HG03045 (cell line): ENCODE data around the gene FIBP.

Experiments used
- ATAC-seq: cut with Tn5 transposase; IDR thresholded peaks from one replicate; pipeline ENCODE4 v1.9.1; 2021; ENCODE audit warnings: mild to moderate bottlenecking, moderate library complexity; ENCODE audit not compliant: unreplicated experiment

The FIBP gene

DNA sequence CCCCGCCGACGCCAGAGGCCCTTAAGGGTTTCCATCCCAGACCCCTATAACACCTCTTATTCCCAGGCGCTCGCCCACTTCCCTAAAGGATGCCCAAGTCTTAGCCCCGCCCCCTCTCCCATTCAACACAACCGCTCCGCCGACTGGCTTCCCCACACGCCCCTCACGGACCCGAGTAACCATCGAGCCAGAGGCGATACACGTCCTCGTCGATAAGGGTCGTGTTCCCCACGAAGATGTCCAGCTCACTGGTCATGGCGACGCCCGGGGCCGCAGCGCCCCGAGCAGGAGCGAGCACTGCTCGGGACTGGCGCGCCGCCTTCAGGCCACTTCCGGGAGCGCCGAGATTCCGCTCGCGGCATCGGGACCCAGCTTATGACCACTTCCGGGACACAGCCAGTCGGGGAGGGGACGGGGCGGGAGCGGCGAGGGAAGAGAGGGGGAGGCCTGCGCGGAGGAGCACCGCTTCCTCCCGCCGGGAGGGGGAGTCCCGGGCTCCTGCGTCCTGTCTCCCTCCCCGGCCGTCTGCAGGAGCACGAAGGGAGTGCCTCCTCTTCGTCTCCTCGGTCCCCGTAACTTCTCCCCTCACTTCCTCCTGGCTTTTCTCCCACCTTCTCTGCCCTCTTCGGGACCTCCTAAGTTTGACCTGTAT lies at the start of gene FIBP:
TSS of gene FIBP (minus strand) at position 309 of the 652 bp plus-strand sequence. CDS start at position 256, 53 bp downstream.
- peak; percentile 48 for ATAC-seq

DNA sequence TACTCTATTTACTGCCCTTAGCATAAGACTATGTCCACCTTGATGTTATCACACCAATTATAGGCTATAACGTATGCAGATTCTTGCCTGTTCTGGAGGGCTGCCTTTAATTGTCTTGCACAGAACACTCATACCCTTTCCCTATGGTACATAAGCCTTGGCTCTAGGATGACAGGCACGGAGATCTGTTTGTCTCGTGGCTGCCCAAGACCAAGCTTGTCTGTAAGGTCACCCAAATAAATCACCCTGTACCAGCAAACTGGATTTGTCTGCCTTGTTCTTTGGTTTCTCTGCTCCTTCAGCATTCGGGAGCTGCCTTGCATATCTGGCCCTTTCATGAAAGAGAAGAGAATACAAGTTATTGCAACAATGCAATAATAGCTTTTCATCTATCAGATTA lies 49.5 kb upstream of the FIBP start:
- no peak for ATAC-seq

DNA sequence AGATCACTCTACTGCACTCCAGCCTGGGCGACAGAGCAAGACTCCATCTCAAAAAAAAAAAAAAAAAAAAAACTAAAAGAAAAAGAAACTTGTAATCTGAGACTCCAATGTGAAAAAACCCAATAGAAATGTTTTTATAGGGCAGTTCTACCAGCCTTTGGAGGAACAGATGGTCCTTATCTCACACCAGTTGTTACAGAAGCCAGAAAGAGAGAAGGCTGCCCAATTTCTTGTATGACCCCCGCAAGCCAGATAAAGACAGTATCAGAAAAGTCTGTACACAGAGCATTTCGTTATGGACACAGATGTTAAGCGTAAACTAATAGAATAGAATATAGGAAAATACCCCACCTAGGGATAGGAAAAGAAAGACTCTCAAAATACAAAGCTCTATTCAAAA lies 45.7 kb upstream of the FIBP start:
- ATAC-seq, result no peak

DNA sequence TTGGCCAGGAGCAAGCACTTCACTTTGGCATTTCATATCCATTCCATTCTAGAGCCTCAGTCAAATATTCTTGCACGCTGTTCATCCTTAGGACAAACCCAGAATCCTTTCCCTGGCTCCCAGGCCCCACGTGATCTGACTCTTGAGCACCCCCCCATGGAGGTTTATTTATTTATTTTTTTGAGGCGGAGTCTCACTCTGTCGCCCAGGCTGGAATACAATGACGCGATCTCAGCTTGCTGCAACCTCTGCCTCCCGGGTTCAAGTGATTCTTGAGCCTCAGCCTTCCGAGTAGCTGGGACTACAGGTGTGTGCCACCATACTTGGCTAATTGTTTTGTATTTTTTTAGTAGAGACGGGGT lies 44.3 kb upstream of the FIBP start:
- ATAC-seq, result no peak

DNA sequence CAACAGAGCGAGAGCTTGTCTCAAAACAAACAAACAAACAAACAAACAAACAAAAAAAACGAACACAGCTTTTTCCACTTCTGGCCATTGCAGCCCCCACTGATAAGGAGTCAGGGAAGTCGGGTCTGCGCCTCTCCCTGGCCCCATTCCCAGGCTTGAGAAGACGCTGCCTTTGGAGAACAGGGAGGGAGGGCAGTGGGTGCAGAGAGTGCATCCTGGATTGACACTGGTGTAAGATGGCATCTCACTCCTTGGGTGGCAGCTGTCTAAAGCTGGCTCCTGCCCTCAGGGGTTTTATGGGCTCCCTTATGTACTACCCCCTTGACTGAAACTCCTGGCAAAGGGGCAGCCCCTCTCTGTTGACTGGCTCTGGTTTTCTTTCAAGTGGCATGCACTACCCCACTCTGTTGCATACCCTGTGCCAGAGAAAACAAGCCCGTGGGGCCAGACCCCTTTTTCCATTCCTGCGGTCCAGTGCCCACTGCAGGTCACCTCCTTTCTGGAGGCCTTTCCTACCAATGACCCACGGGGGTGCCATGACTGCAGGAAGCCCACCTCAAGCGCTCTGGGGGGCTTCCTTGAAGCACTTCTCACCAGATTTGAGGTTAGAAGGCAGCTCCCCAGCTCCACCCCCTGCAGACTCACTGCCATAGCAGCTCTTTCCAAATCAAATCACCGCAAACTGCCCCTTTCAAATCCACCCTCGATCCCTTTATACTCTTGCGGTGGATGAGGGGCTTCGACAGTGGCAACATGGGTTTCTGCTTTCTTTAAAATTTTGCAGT lies 43.7 kb upstream of the FIBP start:
- no peak for ATAC-seq

DNA sequence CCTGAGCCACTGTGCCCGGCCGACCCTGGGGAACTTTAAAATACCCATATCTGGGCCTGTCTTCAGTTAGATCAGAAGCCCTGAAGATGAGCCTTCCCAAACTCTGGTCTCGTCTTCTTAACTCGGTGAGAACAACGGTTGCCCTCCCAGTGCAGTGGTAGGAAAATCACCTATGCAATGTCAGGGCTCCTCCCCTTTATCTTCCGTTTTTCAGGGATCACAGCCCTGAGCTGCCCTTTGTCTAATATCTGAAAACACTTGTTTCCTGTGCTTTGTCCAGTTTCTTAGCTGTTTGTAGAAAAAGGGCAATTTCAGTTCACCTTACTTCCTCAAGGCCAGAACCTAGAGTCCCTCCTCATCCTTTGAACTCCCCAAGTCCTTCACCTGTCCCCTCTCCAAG lies 40.4 kb upstream of the FIBP start:
- no peak for ATAC-seq

DNA sequence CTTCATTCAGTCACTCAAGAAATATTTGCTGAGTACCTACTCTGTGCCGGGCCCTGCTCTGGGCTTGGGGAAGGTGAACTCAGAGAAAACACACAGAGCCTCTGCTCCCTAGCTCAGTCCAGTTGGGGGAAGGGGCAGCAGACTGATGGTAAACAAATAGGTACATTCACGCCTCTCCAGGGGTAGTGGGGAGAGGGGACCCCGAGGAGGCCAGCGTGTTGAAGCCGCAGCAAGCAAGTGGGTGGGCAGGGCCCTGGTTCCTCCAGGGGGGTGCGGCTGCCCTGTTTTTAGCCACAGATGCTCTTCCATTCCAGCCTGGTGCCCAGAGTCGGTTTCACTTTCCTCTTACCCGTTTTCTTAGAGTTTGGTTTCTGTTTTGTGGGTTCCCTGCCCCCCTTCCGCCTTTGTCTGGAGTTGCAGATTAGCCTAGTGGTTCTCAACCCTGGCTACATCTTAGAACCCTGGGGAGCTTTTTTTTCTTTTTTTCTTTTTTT lies 39.7 kb upstream of the FIBP start:
- peak; percentile 65 for ATAC-seq

DNA sequence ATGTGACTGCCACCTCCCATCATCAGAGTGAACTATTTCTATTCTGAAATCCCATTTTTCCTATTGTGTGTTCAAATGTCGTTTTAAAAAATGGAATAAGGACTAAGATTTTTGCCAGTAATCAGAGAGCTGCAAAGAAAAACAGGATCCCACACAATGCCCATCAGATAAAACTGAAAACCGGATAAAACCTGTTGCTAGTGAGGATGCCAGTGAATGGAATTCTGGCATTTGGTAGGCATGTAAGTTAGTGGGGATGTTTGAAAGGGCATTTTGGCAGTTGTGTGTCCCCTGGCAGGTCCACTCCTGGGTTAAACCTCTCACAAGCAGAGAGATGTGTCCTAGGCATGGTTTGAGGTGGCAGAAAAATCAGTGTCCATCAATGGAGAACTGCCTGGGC lies 37.1 kb upstream of the FIBP start:
- ATAC-seq, result no peak

DNA sequence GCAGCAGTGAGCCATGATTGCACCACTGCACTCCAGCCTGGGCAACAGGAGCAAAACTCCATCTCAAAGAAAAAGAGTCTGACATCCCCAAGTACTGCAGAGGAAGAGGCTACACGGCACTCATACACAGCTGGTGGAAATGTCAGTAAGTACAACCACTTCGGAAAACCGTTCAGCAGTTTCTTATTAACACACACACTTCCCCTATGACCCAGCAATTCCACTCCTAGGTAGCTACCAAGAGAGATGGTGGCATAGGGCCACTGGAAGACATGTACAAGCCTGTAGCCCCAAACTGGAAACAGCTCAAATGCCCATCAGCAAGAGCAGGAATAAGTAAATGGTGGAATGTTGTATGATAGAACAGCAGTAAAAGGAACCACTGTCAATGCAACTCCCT lies 34.3 kb upstream of the FIBP start:
- ATAC-seq, result no peak

DNA sequence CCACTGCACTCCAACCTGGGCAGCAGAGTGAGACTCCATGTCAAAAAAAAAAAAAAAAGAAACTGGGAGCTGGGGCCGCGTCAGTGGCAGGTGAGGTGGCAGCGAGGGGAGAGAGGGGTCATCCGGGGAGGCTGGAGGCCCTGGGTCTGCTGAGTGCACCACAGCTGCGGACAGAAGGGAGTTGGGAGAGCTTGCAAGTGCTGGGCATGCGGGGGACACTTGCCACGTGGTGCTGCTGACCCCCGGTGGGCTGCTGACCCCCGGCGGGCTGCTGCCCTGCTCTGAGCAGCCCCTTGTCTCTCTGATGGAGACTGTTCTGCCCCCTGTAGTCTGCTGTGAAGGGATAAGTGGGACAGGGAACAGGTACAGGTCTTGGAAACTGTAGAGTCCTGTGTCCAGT lies 33.6 kb upstream of the FIBP start:
- no peak for ATAC-seq

DNA sequence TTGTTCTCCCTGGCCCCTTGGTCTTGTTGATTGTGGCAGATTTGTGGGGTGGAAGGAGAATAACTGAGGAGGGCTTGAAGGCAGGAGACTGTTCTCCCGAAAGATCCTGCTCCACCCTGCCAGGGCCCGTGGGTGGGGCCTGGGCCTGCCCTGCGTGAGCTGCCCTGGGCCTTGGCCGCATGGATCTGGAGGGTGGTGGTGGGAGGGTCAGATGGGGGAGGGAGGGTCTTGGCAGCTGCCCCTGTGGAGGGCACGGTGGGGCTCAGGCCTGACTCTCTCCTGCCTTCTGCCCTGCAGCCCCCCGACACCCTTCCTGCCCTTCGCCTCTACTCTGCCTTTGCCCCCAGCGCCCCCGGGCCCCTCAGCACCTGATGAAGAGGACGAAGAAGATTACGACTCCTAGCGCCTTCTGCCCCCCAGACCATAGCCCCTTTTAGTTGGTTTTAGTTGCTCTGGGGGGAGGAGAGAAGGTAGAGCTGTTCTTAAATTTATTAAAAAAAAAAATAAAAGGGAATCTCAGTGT lies 32.8 kb upstream of the FIBP start:
- ATAC-seq, result no peak

DNA sequence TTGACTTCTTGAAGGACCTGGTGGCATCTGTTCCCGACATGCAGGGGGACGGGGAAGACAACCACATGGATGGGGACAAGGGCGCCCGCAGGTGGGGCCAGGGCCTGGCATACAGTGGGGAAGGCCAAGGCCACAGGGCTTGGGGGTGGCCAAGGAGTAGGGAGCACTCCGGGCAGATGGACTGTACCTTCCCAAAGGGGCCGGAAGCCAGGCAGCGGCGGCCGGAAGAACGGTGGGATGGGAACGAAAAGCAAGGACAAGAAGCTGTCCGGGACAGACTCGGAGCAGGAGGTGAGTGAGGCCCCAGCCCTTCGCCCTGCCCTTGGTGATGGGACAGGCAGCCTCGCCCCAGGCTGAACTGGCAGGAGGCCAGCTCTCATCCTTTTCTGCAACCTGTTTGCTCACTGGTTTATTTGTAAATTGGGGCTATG lies 32.1 kb upstream of the FIBP start:
- no peak for ATAC-seq

DNA sequence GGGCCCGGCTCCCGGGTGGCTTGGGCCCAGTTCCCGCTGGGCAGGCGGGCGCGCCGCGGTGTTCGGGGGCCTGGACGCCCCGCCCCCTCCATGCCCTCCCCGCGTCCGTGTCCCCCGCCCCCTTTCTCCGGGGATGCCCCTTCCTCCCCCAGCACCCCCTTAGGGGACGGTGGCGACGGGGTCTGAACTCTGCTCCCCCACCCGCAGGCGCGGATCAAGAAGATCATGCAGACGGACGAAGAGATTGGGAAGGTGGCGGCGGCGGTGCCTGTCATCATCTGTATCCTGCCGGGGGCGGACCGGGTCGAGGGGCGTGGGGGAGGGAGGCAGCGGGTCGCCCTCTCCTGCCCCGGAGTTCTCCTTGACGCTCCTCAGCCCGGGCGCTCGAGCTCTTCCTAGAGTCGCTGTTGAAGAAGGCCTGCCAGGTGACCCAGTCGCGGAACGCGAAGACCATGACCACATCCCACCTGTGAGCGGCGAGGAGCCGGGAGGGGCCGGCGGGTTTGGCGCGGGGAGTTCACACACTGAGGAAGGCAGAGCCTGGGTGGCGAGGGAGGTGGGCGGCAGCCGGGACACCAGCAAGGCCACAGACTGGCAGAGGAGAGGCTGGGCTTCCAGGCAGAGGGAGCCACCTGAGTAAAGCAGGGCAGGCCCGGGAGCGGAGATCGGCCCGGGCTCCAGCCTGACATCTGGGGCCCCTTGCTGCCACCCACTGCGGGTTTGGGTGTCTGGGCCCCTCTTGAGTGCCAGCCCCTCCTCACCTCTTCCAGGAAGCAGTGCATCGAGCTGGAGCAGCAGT lies 31.5 kb upstream of the FIBP start:
- ATAC-seq, result peak; percentile 40

DNA sequence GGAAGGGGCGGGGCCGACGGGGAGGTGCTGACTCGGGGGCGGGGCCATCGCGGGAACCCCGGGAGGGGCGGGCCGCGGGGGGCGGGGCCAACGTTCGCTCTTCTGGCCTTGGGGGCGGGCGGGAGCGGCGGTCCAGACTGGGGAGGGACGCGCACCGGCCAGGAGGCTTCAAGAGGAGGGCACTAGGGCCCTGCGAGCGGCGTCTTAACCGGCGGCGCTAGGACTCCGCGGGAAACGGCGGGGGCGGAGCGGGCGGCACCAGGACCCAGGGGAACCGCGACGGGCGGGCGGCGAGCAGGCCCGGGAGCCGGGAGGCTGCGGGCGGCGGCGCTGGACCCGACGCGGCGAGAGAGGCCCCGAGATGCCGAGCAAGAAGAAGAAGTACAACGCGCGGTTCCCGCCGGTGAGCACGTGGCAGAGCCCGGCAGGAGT lies 30.9 kb upstream of the FIBP start, which contains the start of gene DRAP1:
TSS of gene DRAP1 (plus strand) at position 286 of the 432 bp plus-strand sequence. CDS start at position 362, 76 bp downstream.
- ATAC-seq, result peak; percentile 79

DNA sequence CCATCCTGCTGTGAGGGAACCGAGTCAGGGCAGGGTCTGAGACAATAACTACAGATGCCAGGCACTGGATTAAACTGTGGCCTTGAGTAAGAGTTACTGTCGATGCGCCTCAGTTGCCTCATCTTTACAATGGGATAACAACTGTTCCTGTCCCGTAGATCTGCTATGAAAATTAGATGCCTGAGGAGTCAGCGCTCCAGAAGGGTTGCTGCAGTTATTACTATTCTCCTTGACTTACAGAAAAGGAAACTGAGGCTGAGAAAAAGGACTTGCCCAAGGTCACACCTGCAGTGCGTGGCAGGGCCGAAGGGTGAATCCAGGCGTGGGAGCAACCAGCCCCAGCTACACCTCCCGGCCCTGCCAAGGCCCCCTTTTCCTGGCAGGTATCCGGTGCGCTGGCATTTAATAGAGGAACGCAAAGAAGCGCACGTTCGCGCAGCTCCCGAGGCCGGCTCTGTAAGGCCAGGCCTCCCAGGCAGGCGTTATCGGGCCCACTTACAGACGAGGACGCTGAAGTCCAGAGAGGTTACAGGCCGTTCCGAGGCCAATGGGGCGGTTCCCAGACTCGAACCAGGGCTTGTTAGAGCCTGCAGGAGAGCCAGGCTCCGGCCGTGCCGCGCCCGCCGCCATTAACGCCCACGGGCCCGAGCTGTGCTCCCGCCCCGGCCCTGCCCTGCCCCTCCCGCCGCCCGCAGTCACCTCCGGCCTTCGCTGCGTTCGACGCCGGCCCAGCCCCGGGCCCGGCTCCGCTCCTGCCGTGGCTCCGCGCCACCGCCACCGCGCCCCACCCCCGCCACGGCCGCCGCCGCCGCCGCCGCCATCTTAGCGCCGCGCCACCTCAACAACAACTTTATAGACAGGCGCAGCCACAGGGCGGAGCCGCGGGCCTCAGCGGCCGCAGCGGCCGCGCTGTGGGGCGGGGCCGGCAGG lies 30.2 kb upstream of the FIBP start, which contains the start of gene C11orf68:
TSS of gene C11orf68 (minus strand) at position 852 of the 930 bp plus-strand sequence. CDS start at position 821, 31 bp downstream.
- peak; percentile 51 for ATAC-seq

DNA sequence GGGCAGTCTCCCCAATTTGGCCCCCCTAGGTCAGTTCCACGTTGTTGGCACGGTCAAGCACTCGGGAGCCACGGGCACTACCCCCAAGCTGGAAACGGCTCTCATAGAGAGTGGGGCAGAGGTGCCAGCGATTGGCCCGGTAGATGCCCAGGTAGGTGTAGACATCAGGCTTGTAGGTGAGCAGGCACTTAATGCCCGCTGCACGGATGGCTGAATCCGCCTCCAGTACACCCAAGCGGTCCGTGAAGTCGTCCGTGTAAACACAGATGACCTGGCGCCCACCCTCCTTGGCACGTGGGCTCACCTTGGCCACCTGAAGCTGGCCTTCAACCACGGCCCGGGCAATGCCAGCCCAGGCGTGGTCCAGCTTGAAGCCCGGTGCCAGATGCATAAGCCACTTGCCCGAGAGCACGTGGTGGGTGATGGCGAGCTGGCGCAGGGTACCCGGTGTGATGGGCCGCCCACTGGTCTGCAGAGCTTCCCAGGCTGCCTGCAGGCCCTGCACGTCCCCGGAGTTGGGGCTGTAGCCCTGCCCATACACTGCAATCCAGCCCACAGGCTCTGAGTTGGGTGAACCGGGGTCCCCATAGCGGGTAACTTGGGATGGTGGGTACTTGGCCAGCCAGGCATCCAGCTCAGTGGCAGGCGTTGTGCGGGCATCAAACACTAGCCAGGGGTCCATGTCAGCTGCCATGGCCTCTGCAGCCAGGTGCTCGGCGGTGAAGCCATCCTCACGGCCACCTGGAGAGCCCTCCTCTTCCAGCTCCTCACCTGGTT lies 29.4 kb upstream of the FIBP start:
- no peak for ATAC-seq

DNA sequence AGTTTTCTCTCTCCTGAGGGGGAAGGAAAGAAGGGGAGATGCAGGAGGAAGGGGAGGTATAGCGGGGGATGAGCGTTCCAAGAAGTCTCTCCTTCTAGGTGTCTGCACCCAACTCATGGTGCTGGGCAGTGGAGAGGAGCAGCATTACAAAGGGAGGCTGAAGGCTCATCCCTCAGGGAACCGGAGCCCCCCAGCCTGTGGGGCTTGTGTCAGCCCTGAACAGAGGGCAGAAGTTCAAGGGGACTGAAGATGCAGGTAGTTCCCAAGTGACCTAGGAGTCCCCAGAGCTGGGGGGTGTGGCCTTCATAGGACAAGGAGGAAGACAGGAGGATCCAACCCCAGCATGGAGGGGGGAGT lies 28.8 kb upstream of the FIBP start:
- no peak for ATAC-seq

DNA sequence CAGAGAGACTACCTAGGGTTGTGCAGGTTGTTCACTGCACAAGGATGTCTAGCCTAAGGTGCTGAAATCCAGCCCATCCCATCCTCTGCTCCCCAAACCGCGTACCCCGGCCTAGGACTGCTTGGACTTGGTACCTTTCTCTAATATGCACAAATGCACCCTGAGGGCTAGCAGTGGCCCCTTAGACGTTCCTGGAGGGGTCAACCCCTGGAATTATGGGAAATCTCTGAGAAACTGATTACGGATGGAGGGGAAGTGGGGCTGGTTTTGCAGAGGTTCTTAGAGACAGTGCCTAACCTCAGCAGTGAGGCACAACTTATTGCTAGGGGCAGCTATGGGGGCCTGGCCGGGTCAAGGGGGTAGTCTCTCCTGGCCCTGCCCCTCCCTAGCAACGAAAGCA lies 28.1 kb upstream of the FIBP start:
- ATAC-seq, result no peak

DNA sequence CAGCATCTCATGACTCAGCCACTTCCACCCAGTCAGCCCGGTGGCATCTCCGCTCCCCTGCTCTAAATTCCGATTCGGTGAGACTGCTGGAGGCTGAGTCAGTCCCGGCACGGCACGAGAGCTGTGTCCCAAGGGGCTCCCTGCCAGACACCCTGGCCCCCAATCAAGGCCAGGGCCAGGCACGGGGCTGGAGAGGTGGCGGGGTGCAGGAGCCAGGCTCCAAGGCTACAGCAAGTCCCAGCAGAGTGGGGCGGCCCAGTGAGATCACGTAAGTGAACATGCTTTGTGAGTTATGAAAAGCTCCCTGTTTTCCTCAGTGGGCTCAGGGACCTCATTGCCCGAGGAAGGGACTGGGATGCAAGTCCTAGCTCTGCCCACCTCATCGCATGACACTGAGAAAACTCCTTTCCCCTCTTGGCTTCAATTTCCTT lies 27.6 kb upstream of the FIBP start:
- ATAC-seq, result no peak
